NCI-H748 (cell line): ENCODE results near the gene HSPA6.
"Not testable (repeated sequence)": the region's sequence is repeated elsewhere in the genome, so short reads cannot be mapped to it uniquely, and the experiment has no call there.

ENCODE experiments used
- DNase-seq: peaks from one replicate; lab custom pipeline; 2025; ENCODE audit not compliant: unreplicated experiment; lab: John Stamatoyannopoulos, UW

The HSPA6 gene

DNA sequence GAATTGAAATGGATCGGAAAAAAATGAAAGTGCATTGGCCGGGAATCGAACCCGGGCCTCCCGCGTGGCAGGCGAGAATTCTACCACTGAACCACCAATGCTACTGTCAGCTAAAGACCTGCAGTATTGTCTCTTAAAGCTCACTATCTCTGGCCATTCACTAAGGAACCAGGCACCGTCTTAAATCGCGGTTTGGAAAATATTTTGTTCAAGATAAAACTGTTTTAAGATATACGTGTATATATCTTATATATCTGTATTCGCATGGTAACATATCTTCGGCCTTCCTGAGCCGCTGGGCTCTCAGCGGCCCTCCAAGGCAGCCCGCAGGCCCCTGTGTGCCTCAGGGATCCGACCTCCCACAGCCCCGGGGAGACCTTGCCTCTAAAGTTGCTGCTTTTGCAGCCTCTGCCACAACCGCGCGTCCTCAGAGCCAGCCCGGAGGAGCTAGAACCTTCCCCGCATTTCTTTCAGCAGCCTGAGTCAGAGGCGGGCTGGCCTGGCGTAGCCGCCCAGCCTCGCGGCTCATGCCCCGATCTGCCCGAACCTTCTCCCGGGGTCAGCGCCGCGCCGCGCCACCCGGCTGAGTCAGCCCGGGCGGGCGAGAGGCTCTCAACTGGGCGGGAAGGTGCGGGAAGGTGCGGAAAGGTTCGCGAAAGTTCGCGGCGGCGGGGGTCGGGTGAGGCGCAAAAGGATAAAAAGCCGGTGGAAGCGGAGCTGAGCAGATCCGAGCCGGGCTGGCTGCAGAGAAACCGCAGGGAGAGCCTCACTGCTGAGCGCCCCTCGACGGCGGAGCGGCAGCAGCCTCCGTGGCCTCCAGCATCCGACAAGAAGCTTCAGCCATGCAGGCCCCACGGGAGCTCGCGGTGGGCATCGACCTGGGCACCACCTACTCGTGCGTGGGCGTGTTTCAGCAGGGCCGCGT lies at the start of gene HSPA6:
HSPA6 (plus strand) TSS at position 724 of the 925 bp plus-strand sequence; CDS start at position 843, 119 bp downstream.
- DNase-seq, result peak; percentile 69

DNA sequence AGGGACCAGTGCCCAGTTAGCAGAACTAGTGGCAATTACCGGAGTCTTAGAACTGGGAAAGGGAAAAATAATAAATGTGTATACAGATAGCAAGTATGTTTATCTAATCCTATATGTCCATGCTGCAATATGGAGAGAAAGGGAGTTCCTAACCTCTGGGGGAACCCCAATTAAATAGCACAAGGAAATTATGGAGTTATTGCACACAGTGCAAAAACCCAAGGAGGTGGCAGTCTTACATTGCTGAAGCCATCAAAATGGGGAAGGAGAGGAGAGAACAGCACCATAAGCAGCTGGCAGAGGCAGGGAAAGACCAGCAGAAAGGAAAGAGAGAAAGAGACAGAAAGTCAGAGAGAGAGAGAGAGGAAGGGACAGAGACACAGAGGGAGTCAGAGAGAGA lies 46.6 kb upstream of the HSPA6 start:
- not testable (repeated sequence) for DNase-seq

DNA sequence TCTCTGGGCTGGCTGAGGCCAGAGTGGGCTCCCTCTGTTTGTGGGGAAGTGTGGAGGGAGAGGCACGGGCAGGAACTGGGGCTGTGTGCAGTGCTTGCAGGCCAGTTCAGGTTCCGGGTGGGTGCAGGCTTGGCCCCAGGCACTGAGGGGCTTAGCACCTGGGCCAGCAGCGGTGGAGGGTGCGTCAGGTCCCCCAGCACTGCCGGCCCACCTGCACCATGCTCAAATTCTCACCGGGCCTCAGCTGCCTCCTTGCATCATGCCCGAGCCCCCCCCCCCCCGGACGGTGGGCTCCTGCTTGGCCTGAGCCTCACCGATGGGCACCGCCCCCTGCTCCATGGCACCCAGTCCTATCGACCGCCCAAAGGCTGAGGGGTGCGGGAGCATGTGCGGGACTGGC lies 45.4 kb upstream of the HSPA6 start:
- DNase-seq, result no peak

DNA sequence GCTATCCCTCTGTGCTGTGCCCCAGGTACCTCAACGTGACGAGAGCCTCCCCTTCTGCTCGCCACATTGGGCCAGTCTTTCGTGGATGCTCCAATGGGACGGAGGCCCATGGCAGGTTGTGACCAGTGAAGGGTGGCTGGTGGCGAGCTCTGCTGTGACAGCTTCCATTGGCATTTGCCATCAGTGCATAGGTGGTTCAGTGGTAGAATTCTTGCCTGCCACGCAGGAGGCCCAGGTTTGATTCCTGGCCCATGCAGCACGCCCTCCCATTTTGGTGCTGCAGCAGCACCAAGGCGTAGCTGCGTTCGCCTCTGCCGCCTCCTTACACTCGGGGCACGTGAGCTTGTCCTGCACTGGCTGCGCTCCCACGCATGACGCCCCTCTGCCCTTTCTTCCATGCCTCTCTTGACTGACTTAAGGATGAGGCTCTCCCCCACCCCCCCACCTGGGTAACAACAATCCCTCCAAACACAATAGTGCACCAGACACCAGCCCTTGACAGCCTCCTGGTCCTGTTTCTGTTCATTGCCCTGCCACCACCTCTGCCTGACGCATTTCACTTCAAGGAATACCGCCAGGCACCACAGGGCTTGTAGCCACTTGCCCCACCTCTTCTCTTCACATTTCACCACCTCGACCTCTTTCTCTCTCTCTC lies 43.8 kb upstream of the HSPA6 start:
- DNase-seq, result no peak

GRCh38 chr1:161481624-161482392 lies 42.5 kb upstream of the HSPA6 start:
- DNase-seq, result peak; percentile 6

DNA sequence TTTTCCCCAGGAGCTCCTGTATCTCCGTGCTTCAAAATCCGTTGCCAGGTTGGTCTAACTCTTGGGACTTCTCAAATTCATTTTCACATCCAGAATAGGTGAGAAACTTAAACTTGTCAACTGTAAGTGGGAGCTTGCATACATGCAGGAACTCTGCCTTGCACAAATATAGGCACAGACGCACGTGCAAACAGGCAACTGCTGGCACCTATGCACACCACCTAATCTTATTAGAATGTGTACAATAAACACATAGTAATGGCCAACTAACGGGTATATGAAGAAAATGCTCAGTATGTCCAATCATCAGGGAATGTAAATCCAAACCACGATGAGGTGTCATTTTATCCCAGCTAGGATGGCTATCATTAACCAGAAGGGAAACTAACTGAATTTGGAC lies 41.7 kb upstream of the HSPA6 start:
- no peak for DNase-seq

DNA sequence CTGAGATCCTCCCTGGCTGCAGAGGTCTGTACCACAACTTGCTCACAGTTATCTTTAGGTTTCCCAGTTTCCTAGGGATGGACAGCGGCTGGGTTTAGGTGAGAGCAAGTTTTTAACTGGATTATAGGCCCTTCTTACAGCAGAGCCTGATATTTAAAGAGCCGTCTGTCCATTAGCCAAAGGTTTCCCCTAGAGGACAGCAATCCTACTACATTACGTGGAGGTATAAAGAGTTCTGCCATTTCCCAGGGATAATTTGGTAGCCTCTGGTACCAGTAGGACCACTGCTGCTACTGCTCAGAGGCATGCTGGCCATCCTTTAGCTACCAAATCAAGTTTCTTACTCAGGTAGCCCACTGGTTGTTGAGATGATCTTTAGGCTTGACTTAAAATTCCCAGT lies 41.0 kb upstream of the HSPA6 start:
- DNase-seq, result no peak

- DNase-seq, result peak; percentile 8
These were observed 39.7 kb upstream of the HSPA6 start for GRCh38 chr1:161484613-161485012.

GRCh38 chr1:161486806-161487741 lies 37.3 kb upstream of the HSPA6 start:
- DNase-seq, result peak; percentile 70

GRCh38 chr1:161491472-161491871 lies 32.9 kb upstream of the HSPA6 start:
- DNase-seq, result peak; percentile 22

DNA sequence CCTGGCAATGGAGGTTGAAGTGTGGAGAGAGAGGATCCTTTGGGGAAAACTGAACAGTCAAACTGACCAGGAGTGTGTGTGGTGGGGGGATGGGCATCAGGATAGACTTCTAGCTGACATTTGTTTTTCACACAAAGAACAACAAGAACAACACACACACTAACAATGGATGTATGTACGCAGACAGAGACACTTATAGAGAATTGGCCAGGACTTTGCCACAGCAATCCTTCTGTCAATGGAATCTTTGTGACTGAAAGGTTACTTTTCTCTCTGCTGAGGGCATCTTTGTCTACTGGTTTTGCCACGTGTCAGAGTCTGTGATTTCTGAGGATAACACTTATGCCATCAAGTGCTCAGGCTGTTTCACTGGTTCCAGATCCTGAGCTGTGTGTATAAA lies 31.5 kb upstream of the HSPA6 start:
- no peak for DNase-seq

- DNase-seq, result no peak
These were observed 30.1 kb upstream of the HSPA6 start for GRCh38 chr1:161494091-161494735.

- no peak for DNase-seq
These were observed 28.9 kb upstream of the HSPA6 start for GRCh38 chr1:161495490-161495889.

GRCh38 chr1:161497961-161498360 lies 26.4 kb upstream of the HSPA6 start:
- DNase-seq, result no peak

DNA sequence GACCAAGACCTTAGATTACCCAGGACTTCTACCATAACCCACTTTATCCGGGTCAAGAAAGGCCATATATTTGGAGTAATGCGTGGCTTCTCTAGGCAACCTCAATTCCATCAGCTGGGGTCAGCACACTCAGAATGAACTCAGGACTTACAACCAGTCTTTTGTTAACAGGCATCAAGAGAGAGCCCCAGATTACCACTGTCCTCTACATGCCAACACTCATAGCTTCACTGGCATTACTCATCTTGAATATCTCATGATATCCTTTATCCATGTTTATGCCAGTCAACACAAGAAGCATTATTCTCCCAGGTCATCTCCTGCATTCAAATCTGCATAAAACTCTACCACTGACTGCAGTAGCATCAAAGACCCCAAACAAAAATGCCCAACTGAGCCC lies 25.7 kb upstream of the HSPA6 start:
- DNase-seq, result no peak

DNA sequence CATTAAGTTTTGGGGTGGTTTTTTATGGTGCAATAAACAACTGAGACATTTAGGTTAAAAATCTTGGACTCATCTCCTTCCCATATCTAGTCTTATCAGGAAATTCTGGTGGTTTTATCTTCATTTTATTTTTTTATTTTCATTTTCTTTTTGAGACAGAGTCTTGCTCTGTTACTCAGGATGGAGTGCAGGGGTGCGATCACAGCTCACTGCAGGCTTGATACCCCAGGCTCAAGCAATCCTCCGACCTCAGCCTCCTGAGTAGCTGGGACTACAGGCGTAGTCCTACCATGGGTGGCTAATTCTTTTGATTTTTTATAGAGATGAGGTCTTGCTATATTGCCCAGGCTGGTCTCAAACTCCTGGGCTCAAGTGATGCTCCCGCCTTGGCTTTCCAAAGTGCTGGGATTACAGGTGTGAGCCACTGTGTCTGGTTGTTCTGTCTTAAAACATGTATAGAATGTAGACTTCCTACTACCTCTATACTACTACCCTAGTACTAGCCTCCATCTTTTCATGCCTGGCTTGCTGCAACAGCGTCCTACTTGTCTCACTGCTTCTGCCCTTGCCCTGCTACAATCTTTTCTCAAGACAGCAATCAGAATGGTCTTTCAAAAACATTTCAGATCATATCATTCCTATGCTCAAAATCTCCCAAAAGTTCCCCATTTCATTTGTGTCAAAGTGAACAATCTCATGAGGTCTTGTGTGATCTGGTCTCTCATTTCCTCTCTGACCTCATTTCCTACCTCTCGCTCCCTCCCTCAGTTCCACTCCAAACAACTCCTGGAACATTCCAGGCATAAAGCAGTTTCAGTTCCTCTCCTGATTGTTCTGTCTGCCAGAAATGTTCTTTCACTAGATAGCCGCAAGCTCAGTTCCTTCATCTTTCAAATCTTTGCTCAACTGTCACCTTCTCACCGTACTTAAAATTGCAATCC lies 25.0 kb upstream of the HSPA6 start:
- DNase-seq, result no peak

GRCh38 chr1:161501234-161501633 lies 23.1 kb upstream of the HSPA6 start:
- DNase-seq, result no peak

- DNase-seq, result peak; percentile 91
These were observed 22.2 kb upstream of the HSPA6 start for GRCh38 chr1:161502181-161502580.
